AG04450 (cell line): Measurements from ENCODE around the gene LRP1-AS. TPM values are rescaled to one million over a fixed set of nuclear protein-coding genes. Genes with fewer than 3 reads are reported as not detected.
"Not testable (repeated sequence)": the region's sequence is repeated elsewhere in the genome, so short reads cannot be mapped to it uniquely, and the experiment has no call there.

Experiments used
- CTCF ChIA-PET: fragments of 300-600, 350-600 bp; formaldehyde crosslinking; extraction: SDS; loops from one replicate; lab custom pipeline; 2022; ENCODE audit warnings: antibody characterized with exemption, inconsistent platforms; lab: Charles Lee
- POLR2A ChIA-PET: fragments of 350-600 bp; formaldehyde crosslinking; extraction: SDS; loops from one replicate; lab custom pipeline; 2021; ENCODE audit warnings: antibody characterized with exemption, inconsistent platforms; lab: Yijun Ruan, JAX
- DNase-seq: peaks from one replicate; pipeline ENCODE4 v3.0.0-alpha.2; 2011; ENCODE audit warnings: low read depth, low spot score
- H3K27ac ChIP-seq: one replicate; pipeline ENCODE4 v1.5.1; 2012; ENCODE audit warnings: low read depth, low read length, control low read depth
- H3K27me3 ChIP-seq: one replicate; pipeline ENCODE4 v1.6.0; 2012; ENCODE audit warnings: low read length; ENCODE audit not compliant: control insufficient read depth, insufficient read depth
- H3K4me3 ChIP-seq: 2 replicates; pipeline ENCODE4 v1.5.1; 2011; ENCODE audit warnings: mild to moderate bottlenecking, low read depth, low read length, control low read depth
- H3K9me3 ChIP-seq: 2 replicates; pipeline ENCODE4 v1.5.1; 2012; ENCODE audit warnings: low read length; ENCODE audit not compliant: control insufficient read depth, insufficient read depth
- polyA plus RNA-seq: library from polyadenylated mRNA; depleted of rRNA; stranded (reverse); fragments of >200 nt; gene quantifications from 2 replicates; pipeline ENCODE4 v1.2.3, GENCODE V29; 2011
- TF ChIP-seq, protein P1 (sequence below): IDR thresholded peaks from 2 replicates; pipeline ENCODE4 v1.5.1; 2011; ENCODE audit warnings: low read depth, low read length, control low read depth, inconsistent platforms

The LRP1-AS gene
- polyA plus RNA-seq, 1 experiment: not detected

GRCh38 chr12:57126061-57126460 lies 21.4 kb downstream of the LRP1-AS start:
- no peak overlapping the region for H3K4me3 ChIP-seq
- H3K27ac ChIP-seq: no peak overlapping the region
- ChIA-PET CTCF (interaction anchor here (0.8 to 4.7 kb wide), 9 partner anchors 7 to 56 kb away, joined by 3 to 41 read pairs (median 8); partner anchors contain the start of gene STAT6), POLR2A (no interaction called here)
- peaks cover 3% of the 10 kb centered on the region; the same call in 1 of the 2 replicates for H3K9me3 ChIP-seq
- DNase-seq: no peak
- TF ChIP-seq, protein P1, sequence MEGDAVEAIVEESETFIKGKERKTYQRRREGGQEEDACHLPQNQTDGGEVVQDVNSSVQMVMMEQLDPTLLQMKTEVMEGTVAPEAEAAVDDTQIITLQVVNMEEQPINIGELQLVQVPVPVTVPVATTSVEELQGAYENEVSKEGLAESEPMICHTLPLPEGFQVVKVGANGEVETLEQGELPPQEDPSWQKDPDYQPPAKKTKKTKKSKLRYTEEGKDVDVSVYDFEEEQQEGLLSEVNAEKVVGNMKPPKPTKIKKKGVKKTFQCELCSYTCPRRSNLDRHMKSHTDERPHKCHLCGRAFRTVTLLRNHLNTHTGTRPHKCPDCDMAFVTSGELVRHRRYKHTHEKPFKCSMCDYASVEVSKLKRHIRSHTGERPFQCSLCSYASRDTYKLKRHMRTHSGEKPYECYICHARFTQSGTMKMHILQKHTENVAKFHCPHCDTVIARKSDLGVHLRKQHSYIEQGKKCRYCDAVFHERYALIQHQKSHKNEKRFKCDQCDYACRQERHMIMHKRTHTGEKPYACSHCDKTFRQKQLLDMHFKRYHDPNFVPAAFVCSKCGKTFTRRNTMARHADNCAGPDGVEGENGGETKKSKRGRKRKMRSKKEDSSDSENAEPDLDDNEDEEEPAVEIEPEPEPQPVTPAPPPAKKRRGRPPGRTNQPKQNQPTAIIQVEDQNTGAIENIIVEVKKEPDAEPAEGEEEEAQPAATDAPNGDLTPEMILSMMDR: no peak
- no peaks in the 10 kb centered on the region for H3K27me3 ChIP-seq

- H3K27me3 ChIP-seq: no peaks in the 10 kb centered on the region
- no peak overlapping the region for H3K4me3 ChIP-seq
- CTCF ChIA-PET: interaction anchor here (0.5 to 4.7 kb wide), 33 partner anchors 9 to 119 kb away, joined by 3 to 49 read pairs (median 8); partner anchors contain the start of genes NEMP1, SHMT2 and STAT6
- TF ChIP-seq, protein P1: peak; percentile 98
- no peak overlapping the region for H3K27ac ChIP-seq
- POLR2A ChIA-PET: interaction anchor here (0.6 to 1.2 kb wide), 3 partner anchors 12 to 36 kb away, joined by 3 to 6 read pairs (median 4); partner anchors contain the start of genes NAB2 and STAT6
- DNase-seq: no peak
- H3K9me3 ChIP-seq: peaks cover 3% of the 10 kb centered on the region; the same call in 1 of the 2 replicates
Measured at GRCh38 chr12:57124261-57124877, 23.1 kb downstream of the LRP1-AS start.

- ChIA-PET CTCF (interaction anchor here (0.8 to 4.7 kb wide), 29 partner anchors 8 to 119 kb away, joined by 3 to 49 read pairs (median 9); partner anchors contain the start of genes NEMP1 and STAT6), POLR2A (interaction anchor here (0.7 to 1.2 kb wide), 2 partner anchors 13 to 35 kb away, joined by 3 to 6 read pairs; partner anchors contain the start of genes NAB2 and STAT6)
- no peak for DNase-seq
- Histone ChIP-seq H3K27me3 (no peaks in the 10 kb centered on the region), H3K9me3 (peaks cover 2% of the 10 kb centered on the region; the same call in 1 of the 2 replicates), H3K27ac (no peak overlapping the region), H3K4me3 (no peak overlapping the region)
- TF ChIP-seq, protein P1: no peak
Measured at GRCh38 chr12:57123813-57124212, 23.6 kb downstream of the LRP1-AS start.

- H3K27ac ChIP-seq, H3K9me3 ChIP-seq, DNase-seq, POLR2A ChIA-PET, H3K4me3 ChIP-seq, H3K27me3 ChIP-seq: not testable (repeated sequence)
- CTCF ChIA-PET: interaction anchor here (0.6 to 2.1 kb wide), 7 partner anchors 9 to 121 kb away, joined by 3 to 13 read pairs (median 4); partner anchors contain the start of gene STAT6
Measured at GRCh38 chr12:57120718-57121117, 26.7 kb downstream of the LRP1-AS start.

DNA sequence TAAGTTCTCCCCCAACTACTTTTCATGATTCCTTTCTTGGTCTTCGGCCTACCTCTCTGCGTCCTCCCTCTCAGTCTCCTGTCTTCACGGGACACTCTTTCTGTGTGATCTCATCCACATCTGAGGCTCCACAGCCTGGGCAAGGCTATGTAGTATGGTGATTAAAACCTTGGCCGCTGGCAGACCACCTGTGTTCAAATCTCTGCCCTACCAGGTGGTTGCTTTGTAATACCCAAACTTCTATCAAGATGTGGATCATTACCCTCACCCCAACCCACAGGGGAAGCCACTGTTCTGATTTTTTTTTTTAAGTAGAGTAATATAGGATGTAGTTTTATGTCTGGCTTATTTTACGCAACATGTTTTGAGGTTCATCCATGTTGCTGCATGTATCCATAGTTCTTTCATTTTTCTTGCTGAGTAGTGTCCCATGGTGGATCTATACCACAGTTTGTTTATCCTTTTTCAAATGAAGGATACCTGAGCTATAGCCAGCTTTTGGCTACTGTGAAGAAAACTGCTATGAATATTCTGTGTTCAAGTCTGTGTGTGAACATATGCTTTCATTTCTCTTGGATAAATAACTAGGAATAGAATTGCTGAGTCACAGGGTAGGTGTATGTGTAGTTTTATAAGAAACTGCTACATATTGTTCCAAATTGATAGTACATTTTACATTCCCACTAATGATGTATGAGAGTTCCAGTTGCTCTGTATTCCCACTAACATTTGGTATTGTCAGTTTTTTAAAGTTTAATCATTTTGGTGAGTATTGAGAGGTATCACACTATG lies 27.9 kb downstream of the LRP1-AS start:
- no peaks in the 10 kb centered on the region for H3K27me3 ChIP-seq
- ChIA-PET CTCF (interaction anchor here (0.7 to 2.1 kb wide), 2 partner anchors 56 to 91 kb away, joined by 3 to 13 read pairs; no protein-coding TSS in a partner anchor), POLR2A (no interaction called here)
- TF ChIP-seq, protein P1: no peak
- no peak for DNase-seq
- H3K4me3 ChIP-seq: no peak overlapping the region
- H3K9me3 ChIP-seq: no peaks in the 10 kb centered on the region
- no peak overlapping the region for H3K27ac ChIP-seq
